K562 (cell line): Measurements from ENCODE around the gene B4GALT1. TPM values are rescaled to one million over a fixed set of nuclear protein-coding genes. Genes with fewer than 3 reads are reported as not detected.

Source experiments
- ATAC-seq: fragments of 200-7000 bp; cut with Tn5 transposase; 3 replicates; pipeline ENCODE4 v1.9.1; 2020; ENCODE audit warnings: moderate library complexity
- BruUV-seq: library from RNA; stranded (reverse); fragments of 400-500 nt; replicated peaks from 2 replicates; lab custom pipeline; 2021; lab: Mats Ljungman, UMichigan
- CTCF ChIA-PET: fragments of 300-600 bp; formaldehyde crosslinking; extraction: SDS; loops from one replicate; lab custom pipeline; 2021; ENCODE audit warnings: low intra/inter-chr PET ratio; lab: Yijun Ruan, JAX
- POLR2A ChIA-PET: fragments of 300-600, 350-650 bp; sonication (Branson Sonifier 250); formaldehyde crosslinking; extraction: SDS; loops from one replicate; lab custom pipeline; 2021; ENCODE audit warnings: antibody characterized with exemption, inconsistent platforms; lab: Yijun Ruan, JAX
- DNase-seq, 4 experiments: peaks; one replicate each; pipeline versions ENCODE4 v3.0.0 to v3.0.0-alpha.2; 2011 to 2018; ENCODE audit warnings: low spot score in 3 of 4, mixed read lengths in 3 of 4; ENCODE audit errors: extremely low read depth in 1 of 4
- FAIRE-seq: peaks from 2 replicates; lab custom pipeline; 2011; peaks lifted over from hg19 to GRCh38; lab: Jason Lieb, UNC
- H2AFZ ChIP-seq: 2 replicates; pipeline ENCODE4 v1.6.0; 2011; ENCODE audit warnings: low read depth, low read length, control low read depth, inconsistent platforms
- H3K27ac ChIP-seq: fragments of 200-600 bp; 3 replicates; pipeline ENCODE4 v1.8.0; 2011; ENCODE audit warnings: low read depth, mild to moderate bottlenecking, control low read depth, inconsistent platforms, low read length, moderate library complexity, mixed read lengths; ENCODE audit errors: extremely low read depth
- H3K27me3 ChIP-seq, 2 experiments: fragments of 300-600 bp in 1 of 2; 2 replicates in 1 of 2; 3 replicates in 1 of 2; pipeline versions ENCODE4 v1.6.0 to v1.8.0; 2011; ENCODE audit warnings: inconsistent platforms in 2 of 2, low read length in 2 of 2, mild to moderate bottlenecking in 1 of 2, mixed read lengths in 1 of 2, moderate library complexity in 1 of 2; ENCODE audit not compliant: control insufficient read depth in 2 of 2, insufficient read depth in 2 of 2
- H3K36me3 ChIP-seq: fragments of 300-600 bp; 3 replicates; pipeline ENCODE4 v1.8.0; 2011; ENCODE audit warnings: mild to moderate bottlenecking, low read length, inconsistent platforms; ENCODE audit not compliant: control insufficient read depth, insufficient read depth
- H3K4me1 ChIP-seq, 2 experiments: fragments of 200-600 bp in 1 of 2; replicated peaks in 1 of 2; 2 replicates in 1 of 2; 3 replicates in 1 of 2; pipeline versions ENCODE4 v1.5.1 to v1.8.0; 2011; ENCODE audit warnings: inconsistent platforms in 2 of 2, low read length in 2 of 2, mild to moderate bottlenecking in 1 of 2, mixed read lengths in 1 of 2, moderate library complexity in 1 of 2; ENCODE audit not compliant: control insufficient read depth in 2 of 2, insufficient read depth in 2 of 2
- H3K4me2 ChIP-seq: 2 replicates; pipeline ENCODE4 v1.6.1; 2011; ENCODE audit warnings: low read length, control low read depth, inconsistent platforms, mixed read lengths; ENCODE audit not compliant: insufficient read depth
- H3K4me3 ChIP-seq: fragments of 200-600 bp; sonication (generic), shearing (Covaris generic); 2 replicates; pipeline ENCODE4 v1.5.1; 2016; ENCODE audit warnings: control low read depth, inconsistent platforms
- H3K79me2 ChIP-seq: fragments of 200-600 bp; 3 replicates; pipeline ENCODE4 v1.8.0; 2011; ENCODE audit warnings: low read length, inconsistent platforms; ENCODE audit not compliant: control insufficient read depth, insufficient read depth
- H3K9ac ChIP-seq, 2 experiments: 2 replicates each; pipeline versions ENCODE4 v1.6.0 to v1.6.1; 2011; ENCODE audit warnings: low read depth in 2 of 2, low read length in 2 of 2, control low read depth in 1 of 2, inconsistent platforms in 1 of 2, mild to moderate bottlenecking in 1 of 2, mixed read lengths in 1 of 2; ENCODE audit not compliant: insufficient read depth in 1 of 2
- H3K9me1 ChIP-seq: one replicate; pipeline ENCODE4 v1.6.0; 2011; ENCODE audit warnings: inconsistent platforms, mild to moderate bottlenecking, low read length, moderate library complexity; ENCODE audit not compliant: control insufficient read depth, insufficient read depth
- H3K9me3 ChIP-seq: replicated peaks from 2 replicates; pipeline ENCODE4 v1.5.1; 2011; ENCODE audit warnings: low read depth, low read length, inconsistent platforms; ENCODE audit not compliant: control insufficient read depth, insufficient read depth
- H4K20me1 ChIP-seq: replicated peaks from 2 replicates; pipeline ENCODE4 v1.6.1; 2011; ENCODE audit warnings: low read length, inconsistent platforms, mixed read lengths; ENCODE audit not compliant: control insufficient read depth, insufficient read depth
- ILK ChIP-seq: fragments of 450-650 bp; IDR thresholded peaks from 2 replicates; pipeline ENCODE4 v1.6.1; 2016; ENCODE audit warnings: missing genetic modification characterization, low read depth, mild to moderate bottlenecking, missing compliant biosample characterization, moderate library complexity, borderline replicate concordance
- ZNF592 ChIP-seq: fragments of 450-650 bp; IDR thresholded peaks from 2 replicates; pipeline ENCODE4 v1.6.1; 2017; ENCODE audit warnings: antibody characterized with exemption, mild to moderate bottlenecking
- WGBS: fragments of 100-300 bp; shearing (Covaris generic); methylation state at CpG from one replicate; pipeline ENCODE4 v1.1.6; 2016; ENCODE audit warnings: low coverage, mixed read lengths; ENCODE audit not compliant: insufficient coverage; ENCODE audit errors: missing lambda C conversion rate; 5-methylcytosine and 5-hydroxymethylcytosine counted together
- in situ Hi-C: fragments of 300-500 bp; cut with MboI; formaldehyde crosslinking; loops from 4 replicates; pipeline ENCODE4 v1.15.0; 2018; ENCODE audit warnings: inconsistent platforms, mixed read lengths
- intact Hi-C: fragments of 100-400 bp; cut with micrococcal nuclease; formaldehyde crosslinking; loops from 2 replicates; pipeline ENCODE4 v1.14.2; 2022
- polyA plus RNA-seq, 8 experiments: library from polyadenylated mRNA; depleted of rRNA in 4 of 8; stranded (reverse) in 5 of 8; unstranded in 3 of 8; fragments of >200 nt; fragmentation: Nextera tagmentation in 2 of 8; fragmentation: Illumina TruSeq in 1 of 8; extraction: Ambion mirVana in 2 of 8; extraction: Trizol in 1 of 8; gene quantifications; 2 replicates each; pipeline versions ENCODE4 v1.2.1 to v1.2.3, GENCODE V29; 2011 to 2014; ENCODE audit warnings: inconsistent platforms in 1 of 8, missing spikeins in 1 of 8
- total RNA-seq, 7 experiments: library from RNA; depleted of rRNA in 6 of 7; stranded (reverse); fragments of >200 nt in 6 of 7; fragmentation: Illumina TruSeq in 2 of 7; extraction: Trizol in 2 of 7; gene quantifications; 2 replicates each; pipeline versions ENCODE4 v1.2.1 to v1.2.3, GENCODE V29; 2011 to 2021; ENCODE audit warnings: low replicate concordance in 1 of 7

Gene B4GALT1
- total and polyA plus RNA-seq, 9 of the 15 experiments (the other 6 are each of a cell fraction or from before 2014, with no cell fraction given): 4.1 to 26.8 (median 7.1) TPM

- TF ChIP-seq ZNF592: peak; percentile 42; the same call in 1 of the 2 replicates
These were observed 19.5 kb upstream of the B4GALT1 start (continued) for GRCh38 chr9:33186457-33187168.

GRCh38 chr9:33185858-33186257 is 18.7 kb upstream of the B4GALT1 start:
- BruUV-seq: no TSS peak
- Histone ChIP-seq H2AFZ (peak overlapping the region; percentile 59), H3K9ac (0 out of 4 replicates have a peak overlapping the region, but pooled peaks of 1 of the 2 experiments have one; percentile 35), H3K4me3 (no peak overlapping the region), H3K27ac (no peak overlapping the region), H3K79me2 (no peaks in the 10 kb centered on the region), H3K36me3 (no peaks in the 10 kb centered on the region), H4K20me1 (no peaks in the 10 kb centered on the region), H3K4me2 (no peak overlapping the region), H3K27me3 (no peaks in the 10 kb centered on the region), H3K9me1 (no peaks in the 10 kb centered on the region), H3K4me1 (peaks cover 10 to 21% of the 10 kb centered on the region in 2 experiments; a peak in 3 of 5 replicates), H3K9me3 (no peaks in the 10 kb centered on the region)
- no peak for FAIRE-seq
- WGBS: 48% methylated on average over 5 of the region's 5 CpGs
- intact Hi-C loops: no loop called here
- DNase-seq: no peak
- no peak for TF ChIP-seq ILK (tag)
- in situ Hi-C loops: no loop called here
- CTCF ChIA-PET: no interaction called here
- POLR2A ChIA-PET: interaction anchor here (1.0 to 1.3 kb wide), 2 partner anchors 26 to 35 kb away, joined by 3 to 4 read pairs; no protein-coding TSS in a partner anchor
- ATAC-seq: peak; percentile 18; the same call in 1 of the 3 replicates
